NCI-H1694 (cell line): ENCODE results near the gene UBE2E1.
"Not testable (repeated sequence)": the region's sequence is repeated elsewhere in the genome, so short reads cannot be mapped to it uniquely, and the experiment has no call there.

Source experiments
- DNase-seq: peaks from one replicate; lab custom pipeline; 2025; lab: John Stamatoyannopoulos, UW

Gene UBE2E1

GRCh38 chr3:23856286-23856685 lies 50.5 kb downstream of the UBE2E1 start:
- no peak for DNase-seq

- DNase-seq, result no peak
Measured at GRCh38 chr3:23859012-23859743, 53.4 kb downstream of the UBE2E1 start.

GRCh38 chr3:23859839-23860382 lies 54.2 kb downstream of the UBE2E1 start:
- no peak for DNase-seq

GRCh38 chr3:23861689-23862088 lies 55.9 kb downstream of the UBE2E1 start:
- no peak for DNase-seq

- no peak for DNase-seq
Measured at GRCh38 chr3:23863060-23863459, 57.3 kb downstream of the UBE2E1 start.

GRCh38 chr3:23864931-23865330 lies 59.2 kb downstream of the UBE2E1 start:
- DNase-seq, result no peak

GRCh38 chr3:23865595-23866396 lies 60.0 kb downstream of the UBE2E1 start:
- DNase-seq, result no peak

- DNase-seq, result no peak
Measured at GRCh38 chr3:23867400-23867799, 61.6 kb downstream of the UBE2E1 start.

GRCh38 chr3:23867838-23868237 lies 62.1 kb downstream of the UBE2E1 start:
- DNase-seq, result no peak

- no peak for DNase-seq
Measured at GRCh38 chr3:23869977-23870662, 64.4 kb downstream of the UBE2E1 start.

GRCh38 chr3:23870663-23871043 lies 64.9 kb downstream of the UBE2E1 start:
- DNase-seq, result not testable (repeated sequence)

- not testable (repeated sequence) for DNase-seq
Measured at GRCh38 chr3:23871361-23871760, 65.6 kb downstream of the UBE2E1 start.

- DNase-seq, result no peak
Measured at GRCh38 chr3:23872330-23872729, 66.6 kb downstream of the UBE2E1 start.

GRCh38 chr3:23873941-23874340 lies 68.2 kb downstream of the UBE2E1 start:
- no peak for DNase-seq

- DNase-seq, result no peak
Measured at GRCh38 chr3:23874359-23875112, 68.8 kb downstream of the UBE2E1 start.

GRCh38 chr3:23875113-23875725 lies 69.5 kb downstream of the UBE2E1 start:
- DNase-seq, result no peak

- DNase-seq, result no peak
Measured at GRCh38 chr3:23876923-23877322, 71.2 kb downstream of the UBE2E1 start.

GRCh38 chr3:23877329-23877980 lies 71.7 kb downstream of the UBE2E1 start:
- DNase-seq, result no peak

- DNase-seq, result no peak
Measured at GRCh38 chr3:23879485-23879884, 73.7 kb downstream of the UBE2E1 start.

GRCh38 chr3:23880703-23881339 lies 75.1 kb downstream of the UBE2E1 start:
- DNase-seq, result no peak
